Activated T-cell treated with anti-CD3 and anti-CD28 coated beads, Interleukin-2, amount 50 U/mL, for 72 hours (primary cell): ENCODE measurements around the gene NT5DC4. TPM values are rescaled to one million over a fixed set of nuclear protein-coding genes. Genes with fewer than 3 reads are reported as not detected.

Experiments used
- ATAC-seq, 2 donors: fragments of 150-1000 bp; cut with Tn5 transposase; replicated peaks in 1 of 2; 2 replicates each; pipeline ENCODE4 v1.10.0; 2021; ENCODE audit warnings: moderate library complexity in 2 of 2, mild to moderate bottlenecking in 1 of 2
- DNase-seq, 2 donors: peaks; one replicate each; pipeline ENCODE4 v3.0.0; 2021 to 2022; ENCODE audit warnings: mixed read lengths in 1 of 2
- H3K27ac Mint-ChIP-seq: one replicate; pipeline ENCODE4 v1.8.0; 2022; ENCODE audit warnings: mild to moderate bottlenecking, moderate library complexity, mixed read lengths
- H3K27me3 Mint-ChIP-seq: one replicate; pipeline ENCODE4 v1.8.0; 2022; ENCODE audit warnings: low read depth, mixed read lengths
- H3K36me3 Mint-ChIP-seq, 2 donors: one replicate each; pipeline ENCODE4 v1.8.0; 2022; ENCODE audit warnings: mixed read lengths in 2 of 2, mild to moderate bottlenecking in 1 of 2; ENCODE audit not compliant: insufficient read depth in 2 of 2
- H3K4me1 Mint-ChIP-seq: one replicate; pipeline ENCODE4 v1.8.0; 2022; ENCODE audit warnings: low read depth, mixed read lengths
- H3K4me3 Mint-ChIP-seq, 2 donors: one replicate each; pipeline ENCODE4 v1.8.0; 2022; ENCODE audit warnings: mild to moderate bottlenecking in 2 of 2, mixed read lengths in 2 of 2, moderate library complexity in 2 of 2
- H3K9me3 Mint-ChIP-seq, 2 donors: one replicate each; pipeline ENCODE4 v1.8.0; 2022; ENCODE audit warnings: mixed read lengths in 2 of 2
- total RNA-seq, 2 donors: library from RNA; stranded (reverse); gene quantifications; one replicate each; pipeline ENCODE4 v1.2.3, GENCODE V29; 2022

The NT5DC4 gene
- total RNA-seq, 2 donors from 2014 or later = 1.2 TPM; not detected in 1

DNA sequence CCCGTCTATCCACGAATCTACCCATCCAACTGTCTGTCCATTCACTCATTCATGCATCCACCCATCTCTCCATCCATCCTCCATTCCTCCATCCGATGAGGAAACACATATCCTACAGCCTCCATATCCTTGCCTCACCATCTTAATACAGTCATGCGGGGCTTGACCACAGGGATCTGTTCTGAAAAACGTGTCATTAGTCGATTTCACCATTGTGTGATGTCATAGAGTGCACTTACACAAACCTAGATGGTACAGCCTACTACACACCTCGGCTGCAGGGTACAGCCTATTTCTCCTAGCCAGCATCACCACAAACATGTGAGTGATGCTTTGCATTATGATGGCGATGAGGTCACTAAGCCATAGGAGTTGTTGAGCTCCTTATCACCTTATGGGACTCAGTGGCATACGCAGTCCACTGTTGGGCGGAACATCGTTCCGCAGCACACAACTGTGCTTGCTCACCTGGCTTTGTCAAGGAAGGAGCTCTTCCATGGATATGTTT lies 1.9 kb upstream of the NT5DC4 start:
- no peak overlapping the region for H3K27ac Mint-ChIP-seq
- H3K4me1 Mint-ChIP-seq = no peaks in the 10 kb centered on the region
- H3K4me3 Mint-ChIP-seq = no peak overlapping the region
- no peaks in the 10 kb centered on the region for H3K36me3 Mint-ChIP-seq
- ATAC-seq (no peak), DNase-seq (no peak)
- no peaks in the 10 kb centered on the region for H3K9me3 Mint-ChIP-seq
- peaks cover 7% of the 10 kb centered on the region for H3K27me3 Mint-ChIP-seq

DNA sequence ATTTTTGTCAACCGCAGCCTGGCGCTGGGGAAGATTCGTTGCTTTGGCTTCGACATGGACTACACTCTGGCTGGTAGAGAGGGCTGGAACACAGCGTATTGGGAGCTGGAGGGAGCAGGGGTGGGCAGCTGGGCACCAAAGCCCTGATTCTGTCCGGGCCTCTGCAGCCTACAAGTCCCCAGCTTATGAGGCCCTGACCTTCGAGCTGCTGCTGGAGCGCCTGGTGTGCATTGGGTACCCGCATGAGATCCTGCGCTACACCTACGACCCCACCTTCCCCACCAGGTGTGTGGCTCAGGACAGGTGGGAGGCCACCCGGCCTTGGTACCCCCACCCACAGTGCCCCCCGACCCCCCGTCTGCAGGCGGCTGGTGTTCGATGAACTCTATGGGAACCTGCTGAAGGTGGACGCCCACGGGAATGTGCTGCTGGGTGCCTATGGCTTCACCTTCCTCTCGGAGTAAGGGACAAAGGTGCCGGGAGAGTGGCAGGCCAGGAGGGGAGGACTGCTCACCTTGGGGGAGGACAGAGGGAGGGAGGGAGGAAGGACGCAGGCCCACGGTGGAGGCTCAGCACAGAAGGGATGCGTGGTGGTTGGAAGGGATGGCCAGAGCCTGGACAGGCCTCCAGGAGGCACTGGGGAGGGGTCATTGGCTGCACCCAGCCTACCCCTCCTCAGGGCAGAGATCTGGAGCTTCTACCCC lies 1.2 kb downstream of the NT5DC4 start:
- H3K36me3 Mint-ChIP-seq = no peaks in the 10 kb centered on the region
- H3K27me3 Mint-ChIP-seq = peaks cover 7% of the 10 kb centered on the region
- DNase-seq (no peak), ATAC-seq (no peak)
- H3K9me3 Mint-ChIP-seq = no peaks in the 10 kb centered on the region
- no peak overlapping the region for H3K4me3 Mint-ChIP-seq
- H3K4me1 Mint-ChIP-seq = peaks cover 7% of the 10 kb centered on the region
- no peak overlapping the region for H3K27ac Mint-ChIP-seq

DNA sequence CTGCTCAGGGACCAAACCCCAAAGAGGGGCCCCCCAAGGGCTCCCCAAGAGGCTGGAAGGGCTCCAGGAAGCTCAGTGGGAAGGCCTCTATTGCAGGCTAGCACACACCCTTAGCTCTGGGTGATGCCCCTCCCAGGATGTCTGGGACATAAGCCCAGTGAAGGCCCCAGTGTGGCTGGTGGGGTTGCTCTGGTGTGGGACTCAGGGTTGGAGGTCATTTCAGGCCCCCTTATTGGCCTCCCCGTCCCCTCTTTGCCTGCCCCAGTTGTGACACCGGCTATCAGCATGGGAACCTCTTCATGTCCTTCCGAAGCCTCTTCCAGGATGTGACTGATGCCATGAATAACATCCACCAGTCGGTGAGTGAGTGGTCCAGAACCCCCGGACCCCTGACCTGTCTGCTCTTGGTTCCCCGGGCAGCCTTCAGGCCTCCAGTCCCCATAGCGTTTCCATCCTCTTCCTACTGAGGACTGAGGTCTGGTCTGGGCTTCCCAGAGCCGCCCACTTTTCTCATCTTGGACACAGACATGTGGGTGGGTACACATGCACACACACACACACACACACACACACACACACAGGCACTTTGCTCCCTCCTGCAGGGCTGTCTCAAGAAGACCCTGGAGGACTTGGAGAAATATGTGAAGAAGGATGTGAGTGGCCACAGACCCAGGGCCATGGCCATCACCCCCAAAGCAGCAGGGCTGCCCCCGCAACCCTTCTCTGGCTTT lies 2.2 kb downstream of the NT5DC4 start:
- no peaks in the 10 kb centered on the region for H3K36me3 Mint-ChIP-seq
- H3K4me3 Mint-ChIP-seq = no peak overlapping the region
- H3K4me1 Mint-ChIP-seq = peaks cover 8% of the 10 kb centered on the region
- H3K27me3 Mint-ChIP-seq = peaks cover 7% of the 10 kb centered on the region
- ATAC-seq (no peak), DNase-seq (no peak)
- H3K27ac Mint-ChIP-seq = no peak overlapping the region
- H3K9me3 Mint-ChIP-seq = no peaks in the 10 kb centered on the region

DNA sequence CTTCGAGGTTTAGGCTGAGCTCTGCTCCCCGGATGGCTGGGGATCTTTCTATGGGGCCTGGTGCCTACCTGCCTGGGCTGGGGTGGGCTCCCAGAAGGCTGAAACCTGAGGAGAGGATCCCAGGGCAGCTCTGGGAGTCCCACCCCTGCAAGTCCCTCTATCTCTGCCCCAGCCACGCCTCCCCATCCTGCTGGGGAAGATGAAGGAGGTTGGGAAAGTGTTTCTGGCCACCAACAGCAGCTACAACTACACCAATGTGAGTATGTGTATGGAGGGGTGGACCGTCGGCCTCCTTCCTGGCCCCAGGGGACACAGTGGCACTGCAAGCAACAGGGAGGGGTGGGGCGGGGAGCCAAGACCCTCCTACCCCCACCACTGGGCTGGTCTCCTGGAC lies 2.7 kb downstream of the NT5DC4 start:
- Mint-ChIP-seq H3K27ac (no peak overlapping the region), H3K4me1 (peaks cover 8% of the 10 kb centered on the region), H3K27me3 (peaks cover 7% of the 10 kb centered on the region), H3K36me3 (no peaks in the 10 kb centered on the region), H3K9me3 (no peaks in the 10 kb centered on the region), H3K4me3 (no peak overlapping the region)
- ATAC-seq = no peak
- no peak for DNase-seq

DNA sequence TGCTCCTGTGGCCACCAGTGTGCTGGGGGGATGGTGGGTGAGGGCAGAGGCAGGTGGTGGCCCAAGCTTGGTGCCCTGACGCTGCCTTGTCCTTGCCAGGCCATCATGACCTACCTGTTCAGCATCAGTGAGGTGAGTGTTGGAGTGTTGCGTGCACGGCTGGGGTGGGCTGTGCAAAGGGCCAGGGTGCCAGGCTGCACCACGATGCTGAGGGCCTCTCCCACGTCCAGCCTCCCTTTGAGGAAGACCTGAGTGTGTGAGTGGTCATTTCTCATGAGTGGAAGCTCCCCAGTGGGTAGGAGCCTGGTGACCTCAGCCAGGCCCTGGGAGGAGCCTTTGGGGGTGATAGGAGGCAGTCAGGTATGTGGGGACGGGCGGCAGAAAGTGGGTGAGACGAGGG lies 3.2 kb downstream of the NT5DC4 start:
- H3K36me3 Mint-ChIP-seq = no peaks in the 10 kb centered on the region
- peaks cover 8% of the 10 kb centered on the region for H3K4me1 Mint-ChIP-seq
- no peak overlapping the region for H3K27ac Mint-ChIP-seq
- no peak for DNase-seq
- ATAC-seq = no peak
- peaks cover 7% of the 10 kb centered on the region for H3K27me3 Mint-ChIP-seq
- H3K9me3 Mint-ChIP-seq = no peaks in the 10 kb centered on the region
- H3K4me3 Mint-ChIP-seq = no peak overlapping the region

DNA sequence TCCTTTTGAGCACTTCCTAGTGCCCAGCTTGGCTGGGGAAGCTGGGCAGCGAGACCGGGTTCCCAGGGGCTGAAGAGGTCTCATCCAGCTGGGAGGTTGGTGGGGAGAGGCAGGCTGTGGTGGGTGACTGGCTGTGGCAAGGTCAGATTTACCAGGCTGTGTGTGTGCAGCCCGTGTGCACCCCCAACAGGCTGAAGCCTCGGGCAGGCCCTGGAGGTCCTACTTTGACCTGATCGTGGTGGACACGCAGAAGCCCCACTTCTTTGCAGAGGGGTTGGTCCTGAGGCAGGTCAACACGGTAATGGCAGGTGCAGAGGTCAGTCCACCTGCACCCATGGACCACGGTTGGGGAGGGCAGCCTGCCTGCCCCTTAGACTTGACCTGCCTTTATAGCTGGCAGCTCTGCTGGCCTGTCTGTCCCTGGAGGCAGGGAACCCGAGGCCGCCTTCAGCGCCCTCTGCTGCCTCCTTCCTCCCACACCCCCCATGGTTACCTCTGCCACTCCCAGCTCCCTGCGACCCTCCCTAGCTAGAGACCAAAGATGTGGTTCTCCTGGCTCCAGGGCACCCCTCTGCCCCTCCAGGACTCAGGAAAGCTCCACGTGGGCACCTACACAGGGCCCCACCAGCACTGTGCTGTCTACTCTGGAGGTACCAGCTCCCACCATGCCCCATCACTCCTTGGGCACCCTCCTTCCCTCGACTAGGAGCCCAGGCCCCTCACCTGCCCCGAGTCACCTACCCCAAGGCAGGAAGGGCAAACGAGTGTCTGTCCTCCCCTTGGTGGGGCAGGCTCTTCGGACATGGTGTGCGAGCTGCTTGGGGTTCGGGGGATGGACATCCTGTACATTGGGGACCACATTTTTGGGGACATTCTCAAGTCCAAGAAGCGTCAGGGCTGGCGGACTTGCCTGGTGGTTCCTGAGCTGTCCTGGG lies 4.0 kb downstream of the NT5DC4 start:
- Mint-ChIP-seq H3K4me1 (peaks cover 8% of the 10 kb centered on the region), H3K27me3 (peaks cover 7% of the 10 kb centered on the region), H3K4me3 (no peak overlapping the region), H3K27ac (no peak overlapping the region), H3K9me3 (no peaks in the 10 kb centered on the region), H3K36me3 (no peaks in the 10 kb centered on the region)
- DNase-seq (peak in 1 of 2 donors; percentile 31), ATAC-seq (no peak)

DNA sequence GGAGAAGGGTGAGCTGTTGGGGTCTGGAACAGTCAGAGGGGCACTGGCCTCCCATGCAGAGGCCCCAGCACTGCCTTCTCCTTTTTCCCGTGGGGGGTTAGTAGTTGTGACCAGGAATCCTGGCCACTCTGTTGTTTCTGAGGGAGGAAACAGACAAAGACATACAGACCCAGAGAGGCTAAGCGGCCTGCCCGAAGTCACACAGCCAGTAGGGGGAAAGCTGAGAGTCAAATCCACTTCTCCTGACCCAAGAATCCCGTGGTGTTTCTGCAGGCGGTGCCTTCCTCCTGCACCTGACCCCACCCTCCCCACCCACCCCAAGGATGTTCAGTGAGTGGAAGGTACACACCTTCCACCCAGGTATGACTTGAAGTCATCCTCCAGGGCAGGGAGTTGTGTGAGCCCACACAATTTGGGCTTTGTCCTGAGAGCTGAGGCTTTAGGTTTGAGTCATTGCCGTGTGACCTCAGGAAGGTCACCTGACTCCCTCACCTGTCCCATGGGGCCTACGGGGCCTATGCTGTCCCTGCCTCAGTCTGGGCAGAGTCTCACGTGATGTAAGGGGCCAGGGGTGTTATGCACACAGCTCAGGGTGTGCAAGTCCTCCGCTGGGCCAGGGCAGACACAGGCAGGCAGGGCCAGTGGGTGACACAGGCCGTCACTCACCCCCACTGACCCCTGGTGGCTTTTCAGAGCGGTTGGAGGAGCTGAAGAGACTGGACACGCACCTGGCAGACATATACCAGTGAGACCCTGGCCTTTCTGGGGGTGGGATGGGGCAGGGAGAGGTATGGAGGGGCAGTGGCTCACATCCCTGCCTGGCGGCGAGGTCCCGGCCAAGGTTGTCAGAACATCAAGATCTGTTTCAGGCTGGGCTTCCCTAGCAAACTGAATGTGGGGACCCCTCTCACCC lies 5.0 kb downstream of the NT5DC4 start:
- H3K36me3 Mint-ChIP-seq = no peaks in the 10 kb centered on the region
- ATAC-seq = no peak
- no peaks in the 10 kb centered on the region for H3K9me3 Mint-ChIP-seq
- DNase-seq = no peak
- no peak overlapping the region for H3K27ac Mint-ChIP-seq
- no peak overlapping the region for H3K4me3 Mint-ChIP-seq
- H3K27me3 Mint-ChIP-seq = peaks cover 2% of the 10 kb centered on the region
- peaks cover 8% of the 10 kb centered on the region for H3K4me1 Mint-ChIP-seq

DNA sequence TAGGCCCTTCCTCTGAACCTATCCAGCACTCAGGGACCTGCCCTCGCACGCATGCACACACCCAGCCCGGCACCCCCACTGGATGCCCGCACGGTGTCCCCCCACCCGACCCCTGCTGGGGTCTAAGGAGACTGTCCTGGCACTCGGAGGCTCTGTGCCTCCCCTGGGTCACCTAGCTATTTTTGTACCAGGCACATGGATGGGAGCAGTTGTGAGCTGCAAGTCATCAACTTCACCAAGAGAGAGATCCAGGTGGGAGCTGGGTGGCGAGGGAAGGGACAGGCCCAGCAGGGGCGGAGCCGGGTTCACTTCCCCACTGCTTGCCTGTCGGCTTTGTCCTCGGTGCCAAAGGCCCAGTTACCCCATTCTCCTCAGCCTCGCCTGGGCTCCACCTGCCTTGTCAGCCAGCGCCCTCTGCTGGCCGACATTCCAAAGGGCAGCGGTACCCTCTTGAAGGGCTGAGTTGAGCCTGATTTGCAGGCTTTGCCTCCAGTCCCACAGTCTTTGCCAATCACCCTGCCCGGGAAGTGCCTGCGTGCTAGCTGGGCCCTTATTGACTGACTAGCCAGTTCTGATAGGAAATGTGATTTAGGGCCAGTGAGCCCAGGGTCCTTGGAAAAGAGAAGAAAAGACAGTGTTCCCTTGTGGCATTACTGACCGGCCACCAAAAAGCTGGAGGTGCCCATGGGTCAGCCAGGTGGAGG lies 5.8 kb downstream of the NT5DC4 start:
- DNase-seq = peak; percentile 89 to 92
- peak; percentile 92 to 95 for ATAC-seq
- no peak overlapping the region for H3K27ac Mint-ChIP-seq
- H3K36me3 Mint-ChIP-seq = no peaks in the 10 kb centered on the region
- H3K4me3 Mint-ChIP-seq = no peak overlapping the region
- H3K9me3 Mint-ChIP-seq = no peaks in the 10 kb centered on the region
- H3K27me3 Mint-ChIP-seq = no peaks in the 10 kb centered on the region
- peaks cover 8% of the 10 kb centered on the region for H3K4me1 Mint-ChIP-seq

DNA sequence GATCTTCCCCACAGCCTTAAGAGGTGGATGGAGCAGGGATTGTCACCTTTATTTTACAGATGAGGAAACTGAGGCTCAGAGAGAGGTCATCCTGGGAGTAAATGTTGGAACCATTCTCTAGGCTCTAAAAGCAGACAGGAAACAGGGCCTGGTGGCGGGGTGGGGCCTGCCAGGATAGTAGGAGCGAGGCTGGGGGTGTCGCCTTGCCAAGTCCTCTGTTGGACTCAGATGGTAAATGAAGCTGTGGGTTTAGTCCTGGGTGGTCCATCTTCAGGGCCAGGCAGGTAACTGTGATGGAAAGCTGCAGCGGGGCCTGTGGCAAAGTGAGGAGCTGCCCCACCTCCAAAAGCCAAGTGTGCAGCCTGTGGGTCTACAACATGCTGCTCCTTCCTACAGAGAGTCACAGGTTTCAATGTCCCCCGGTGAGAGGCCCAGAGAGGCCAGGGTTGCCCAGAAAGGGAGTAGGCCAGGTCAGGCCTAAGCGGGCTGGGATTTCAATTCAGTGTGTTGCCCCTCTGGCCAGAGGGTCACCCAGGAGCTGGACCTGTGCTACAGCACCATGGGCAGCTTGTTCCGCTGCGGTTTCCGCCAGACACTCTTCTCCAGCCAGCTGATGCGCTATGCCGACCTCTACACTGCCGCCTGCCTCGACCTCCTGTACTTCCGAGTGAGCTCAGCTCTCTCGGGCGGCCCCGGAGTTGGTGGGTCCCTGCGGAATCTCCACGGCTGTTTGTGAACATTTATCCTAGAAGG lies 6.6 kb downstream of the NT5DC4 start:
- DNase-seq = no peak
- no peak for ATAC-seq
- Mint-ChIP-seq H3K4me3 (no peak overlapping the region), H3K9me3 (no peaks in the 10 kb centered on the region), H3K4me1 (peaks cover 8% of the 10 kb centered on the region), H3K27ac (no peak overlapping the region), H3K36me3 (no peaks in the 10 kb centered on the region), H3K27me3 (no peaks in the 10 kb centered on the region)

DNA sequence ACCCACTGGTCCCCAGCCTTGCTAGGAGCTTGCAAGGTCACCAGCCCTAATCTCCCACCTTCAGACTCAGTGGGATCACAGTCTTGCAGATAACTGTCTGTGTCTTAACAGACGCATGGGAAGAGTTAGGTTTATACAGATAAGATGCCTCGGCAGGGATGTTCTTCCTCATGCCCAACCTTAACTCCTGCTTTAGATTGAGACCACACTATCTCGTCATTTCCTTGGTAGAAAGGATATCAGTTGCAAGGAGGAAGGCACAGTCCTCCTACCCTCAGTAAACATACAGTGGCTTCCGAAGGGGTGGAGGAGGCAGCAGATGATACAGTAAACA lies 7.2 kb downstream of the NT5DC4 start:
- H3K36me3 Mint-ChIP-seq = no peaks in the 10 kb centered on the region
- H3K9me3 Mint-ChIP-seq = no peaks in the 10 kb centered on the region
- ATAC-seq (no peak), DNase-seq (no peak)
- H3K4me1 Mint-ChIP-seq = peaks cover 8% of the 10 kb centered on the region
- no peak overlapping the region for H3K27ac Mint-ChIP-seq
- no peaks in the 10 kb centered on the region for H3K27me3 Mint-ChIP-seq
- H3K4me3 Mint-ChIP-seq = no peak overlapping the region

DNA sequence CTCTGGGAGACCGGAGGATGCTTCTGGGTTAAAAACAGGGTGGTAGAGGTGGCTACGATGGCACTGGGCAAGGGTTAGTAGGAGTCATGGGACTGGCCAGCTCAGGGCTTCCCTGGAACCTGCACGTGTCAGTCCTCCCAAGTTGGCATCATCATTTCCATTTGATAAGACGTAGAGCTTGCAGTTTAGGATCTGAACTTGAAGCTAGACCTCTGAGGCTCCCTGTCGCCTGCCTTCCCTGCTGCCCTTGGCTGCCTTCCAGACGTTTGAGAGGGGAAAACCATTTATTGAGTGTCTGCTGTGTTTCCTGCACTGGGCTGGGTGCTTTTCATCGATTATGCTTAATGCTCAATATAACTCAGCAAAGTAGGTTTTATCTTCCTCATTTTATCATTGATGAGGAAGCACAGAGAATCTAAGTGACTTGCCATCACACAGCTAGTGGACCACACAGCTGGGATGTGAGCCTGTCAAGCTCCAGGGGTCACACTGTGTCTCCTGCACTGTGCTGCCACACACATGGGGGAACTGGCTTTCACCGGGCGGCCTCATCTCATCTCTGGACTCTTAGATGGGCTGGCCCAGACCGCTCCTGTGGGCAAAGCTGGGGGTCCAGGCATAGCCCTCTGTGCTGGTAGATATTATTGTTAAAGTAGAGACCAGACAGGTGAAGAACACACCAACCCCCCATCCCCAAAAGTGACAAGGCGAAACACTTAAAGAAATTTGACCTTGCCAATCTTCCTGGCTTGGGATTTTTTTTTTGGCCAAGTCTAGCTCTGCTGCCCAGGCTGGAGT lies 7.8 kb downstream of the NT5DC4 start:
- Mint-ChIP-seq H3K27me3 (no peaks in the 10 kb centered on the region), H3K27ac (no peak overlapping the region), H3K9me3 (no peaks in the 10 kb centered on the region), H3K36me3 (no peaks in the 10 kb centered on the region), H3K4me3 (no peak overlapping the region), H3K4me1 (peaks cover 8% of the 10 kb centered on the region)
- DNase-seq (no peak), ATAC-seq (no peak)
